Measurements from ENCODE around the gene ZMYM3.

ZMYM3 gene

GRCh38 chrX:71221145-71221544 is 32.8 kb downstream of the ZMYM3 start:
- TF ChIP-seq, protein P1, sequence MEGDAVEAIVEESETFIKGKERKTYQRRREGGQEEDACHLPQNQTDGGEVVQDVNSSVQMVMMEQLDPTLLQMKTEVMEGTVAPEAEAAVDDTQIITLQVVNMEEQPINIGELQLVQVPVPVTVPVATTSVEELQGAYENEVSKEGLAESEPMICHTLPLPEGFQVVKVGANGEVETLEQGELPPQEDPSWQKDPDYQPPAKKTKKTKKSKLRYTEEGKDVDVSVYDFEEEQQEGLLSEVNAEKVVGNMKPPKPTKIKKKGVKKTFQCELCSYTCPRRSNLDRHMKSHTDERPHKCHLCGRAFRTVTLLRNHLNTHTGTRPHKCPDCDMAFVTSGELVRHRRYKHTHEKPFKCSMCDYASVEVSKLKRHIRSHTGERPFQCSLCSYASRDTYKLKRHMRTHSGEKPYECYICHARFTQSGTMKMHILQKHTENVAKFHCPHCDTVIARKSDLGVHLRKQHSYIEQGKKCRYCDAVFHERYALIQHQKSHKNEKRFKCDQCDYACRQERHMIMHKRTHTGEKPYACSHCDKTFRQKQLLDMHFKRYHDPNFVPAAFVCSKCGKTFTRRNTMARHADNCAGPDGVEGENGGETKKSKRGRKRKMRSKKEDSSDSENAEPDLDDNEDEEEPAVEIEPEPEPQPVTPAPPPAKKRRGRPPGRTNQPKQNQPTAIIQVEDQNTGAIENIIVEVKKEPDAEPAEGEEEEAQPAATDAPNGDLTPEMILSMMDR (IDR thresholded peaks at IDR 0.05; ENCODE audit: low read depth, low read length, missing control alignments) = no peak
- no peak overlapping the region for H3K4me3 ChIP-seq (replicated peaks; ENCODE audit: low read depth, low read length)
- no peak for DNase-seq (ENCODE audit: extremely low read depth, low read depth)

GRCh38 chrX:71217298-71217697 is 36.6 kb downstream of the ZMYM3 start:
- H3K4me3 ChIP-seq (replicated peaks; ENCODE audit: low read depth, low read length) = no peak overlapping the region
- TF ChIP-seq, protein P1 (IDR thresholded peaks at IDR 0.05; ENCODE audit: low read depth, low read length, missing control alignments) = no peak
- no peak for DNase-seq (ENCODE audit: extremely low read depth, low read depth)

DNA sequence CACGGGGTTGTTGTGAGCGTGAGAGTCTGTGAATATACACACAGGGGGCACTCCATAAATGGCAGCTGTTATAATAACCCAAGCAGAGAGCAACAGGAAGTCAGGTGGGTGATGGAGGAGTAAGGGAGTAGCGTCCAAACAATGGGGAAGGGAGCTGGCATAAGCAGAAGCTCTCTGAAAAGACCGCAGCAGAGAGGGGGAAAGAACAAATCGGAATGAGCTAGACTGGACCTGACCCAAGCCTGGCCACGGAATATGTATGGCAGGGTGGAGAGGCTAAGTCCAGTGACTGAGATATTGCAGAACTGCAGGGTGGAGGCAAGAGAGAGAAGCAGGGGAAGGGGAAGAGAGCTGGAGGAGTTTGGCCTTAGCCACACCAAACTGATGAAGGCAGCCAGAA is 37.5 kb downstream of the ZMYM3 start:
- DNase-seq (ENCODE audit: extremely low read depth, low read depth) = no peak
- H3K4me3 ChIP-seq (replicated peaks; ENCODE audit: low read depth, low read length) = no peak overlapping the region
- TF ChIP-seq, protein P1 (IDR thresholded peaks at IDR 0.05; ENCODE audit: low read depth, low read length, missing control alignments) = no peak

GRCh38 chrX:71215338-71215912 is 38.5 kb downstream of the ZMYM3 start:
- DNase-seq (ENCODE audit: extremely low read depth, low read depth) = no peak
- H3K4me3 ChIP-seq (replicated peaks; ENCODE audit: low read depth, low read length) = no peak overlapping the region
- TF ChIP-seq, protein P1 (IDR thresholded peaks at IDR 0.05; ENCODE audit: low read depth, low read length, missing control alignments) = no peak

DNA sequence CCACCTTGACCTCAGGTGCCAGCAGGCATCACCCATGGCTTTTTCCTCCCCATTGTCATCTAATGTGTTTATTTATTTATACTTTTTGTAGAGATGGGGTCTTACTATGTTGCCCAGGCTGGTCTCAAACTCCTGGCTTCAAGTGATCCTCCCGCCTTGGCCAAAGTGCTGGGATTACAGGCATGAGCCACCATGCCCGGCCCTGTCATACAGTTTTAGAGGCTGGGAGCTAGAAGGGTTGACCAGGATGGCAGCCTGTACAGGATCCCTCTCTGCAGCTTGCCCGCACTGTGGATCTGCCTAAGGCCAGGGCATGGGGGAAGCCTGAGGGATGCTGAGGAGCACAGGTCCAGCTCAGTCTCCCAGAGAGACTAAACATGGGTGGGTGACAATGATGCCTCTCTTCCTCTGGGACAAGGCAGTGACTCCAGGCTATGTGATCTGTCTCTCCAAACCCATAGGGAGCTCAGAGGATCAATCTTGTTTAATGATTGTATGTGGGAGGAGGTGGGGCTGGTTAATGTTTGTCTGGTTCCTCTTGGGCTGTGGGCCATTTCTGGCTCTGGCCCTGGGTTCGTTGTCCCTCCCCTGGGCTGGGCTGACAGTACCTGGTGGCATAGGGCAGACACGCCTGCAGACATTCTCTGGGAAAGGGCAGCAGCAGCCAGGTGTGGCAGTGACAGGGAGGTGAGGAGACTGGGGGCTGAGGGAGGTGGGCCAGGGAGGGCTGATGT is 39.2 kb downstream of the ZMYM3 start:
- TF ChIP-seq, protein P1 (IDR thresholded peaks at IDR 0.05; ENCODE audit: low read depth, low read length, missing control alignments) = no peak
- H3K4me3 ChIP-seq (replicated peaks; ENCODE audit: low read depth, low read length) = no peak overlapping the region
- DNase-seq (ENCODE audit: extremely low read depth, low read depth) = no peak

GRCh38 chrX:71214152-71214551 is 39.8 kb downstream of the ZMYM3 start:
- H3K4me3 ChIP-seq (replicated peaks; ENCODE audit: low read depth, low read length) = no peak overlapping the region
- TF ChIP-seq, protein P1 (IDR thresholded peaks at IDR 0.05; ENCODE audit: low read depth, low read length, missing control alignments) = no peak
- DNase-seq (ENCODE audit: extremely low read depth, low read depth) = no peak
